GM10248 (cell line): ENCODE data around the gene CCT3.
"Not testable (repeated sequence)": the region's sequence is repeated elsewhere in the genome, so short reads cannot be mapped to it uniquely, and the experiment has no call there.

Experiments used
- CTCF ChIA-PET: fragments of 300-600 bp; sonication (Branson Sonifier 250); formaldehyde crosslinking; extraction: SDS; loops from one replicate; lab custom pipeline; 2021; ENCODE audit warnings: antibody characterized with exemption; lab: Yijun Ruan, JAX
- POLR2A ChIA-PET: fragments of 350-650 bp; sonication (Branson Sonifier 250); formaldehyde crosslinking; extraction: SDS; loops from one replicate; lab custom pipeline; 2020; ENCODE audit warnings: antibody characterized with exemption; lab: Yijun Ruan, JAX
- DNase-seq: peaks from one replicate; pipeline ENCODE4 v3.0.0; 2012; ENCODE audit errors: extremely low spot score
- CTCF ChIP-seq: IDR thresholded peaks from 2 replicates; pipeline ENCODE4 v1.5.1; 2012; ENCODE audit warnings: mild to moderate bottlenecking, low read depth; ENCODE audit errors: extremely low read depth, missing control alignments, control extremely low read depth

The CCT3 gene

GRCh38 chr1:156337888-156338179 is 258 bp downstream of the CCT3 start:
- CTCF ChIA-PET = interaction anchor here (0.9 to 2.6 kb wide), 6 partner anchors 12 to 247 kb away, joined by 3 to 11 read pairs (median 4); no protein-coding TSS in a partner anchor
- POLR2A ChIA-PET = no interaction called here
- no peak for DNase-seq
- TF ChIP-seq CTCF = no peak

DNA sequence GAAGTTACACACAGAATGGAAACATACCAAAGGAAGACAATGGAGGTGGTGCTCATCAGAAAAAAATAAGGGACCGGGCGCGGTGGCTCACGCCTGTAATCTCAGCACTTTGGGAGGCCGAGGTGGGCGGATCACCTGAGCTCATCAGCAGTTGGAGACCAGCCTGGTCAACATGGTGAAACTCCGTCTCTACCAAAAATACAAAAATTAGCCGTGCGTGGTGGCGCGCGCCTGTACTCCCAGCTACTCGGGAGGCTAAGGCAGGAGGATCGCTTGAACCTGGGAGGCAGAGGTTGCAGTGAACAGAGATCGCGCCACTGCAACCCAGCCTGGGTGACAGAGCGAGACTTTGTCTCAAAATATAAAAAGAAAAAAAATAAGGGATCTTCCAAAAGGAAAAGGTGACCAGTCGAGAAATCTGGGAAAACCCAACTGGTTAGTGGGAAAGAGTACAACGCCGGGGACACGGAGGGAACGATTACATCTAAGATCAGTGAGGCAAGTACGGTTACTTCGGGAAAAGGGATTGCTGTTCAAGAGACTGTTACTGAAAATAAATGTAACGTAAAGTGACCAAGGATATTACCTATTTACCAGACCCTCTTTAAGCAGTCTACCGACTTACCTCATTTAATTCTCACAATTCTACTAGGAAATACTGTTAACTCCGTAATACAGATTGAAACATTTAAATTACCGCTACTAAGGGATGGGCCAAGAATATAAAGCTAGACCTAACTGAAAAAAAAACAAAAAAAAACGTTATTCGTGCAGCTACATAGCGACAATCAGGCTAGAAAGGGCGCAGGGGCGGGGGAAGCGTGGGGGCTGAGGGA is 822 bp downstream of the CCT3 start:
- no peak for TF ChIP-seq CTCF
- no peak for DNase-seq
- ChIA-PET CTCF (interaction anchor here (0.9 to 2.6 kb wide), 7 partner anchors 11 to 247 kb away, joined by 3 to 11 read pairs (median 3); no protein-coding TSS in a partner anchor), POLR2A (interaction anchor here (0.6 kb wide), 1 partner anchor 112 kb away, joined by 12 read pairs; no protein-coding TSS in a partner anchor)

DNA sequence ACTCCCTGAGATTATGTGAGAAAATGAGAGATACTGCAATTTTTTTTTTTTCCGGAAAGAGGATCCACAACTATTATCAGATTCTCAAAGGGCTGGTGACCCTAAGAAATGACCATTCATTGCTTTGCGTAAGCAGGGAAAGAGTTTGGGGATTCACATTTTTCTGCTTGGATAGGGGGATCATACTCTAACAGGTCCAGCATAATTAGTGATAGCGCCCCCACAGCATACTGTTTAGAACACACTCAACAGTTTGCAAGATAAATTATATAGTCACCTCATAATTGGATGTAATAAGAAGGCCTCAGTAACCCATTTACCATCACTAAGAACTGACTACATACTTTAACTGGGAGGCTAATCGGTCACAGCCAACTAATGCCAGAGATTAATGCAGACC is 1.9 kb downstream of the CCT3 start:
- no peak for DNase-seq
- ChIA-PET CTCF (interaction anchor here (1.1 to 2.6 kb wide), 5 partner anchors 10 to 49 kb away, joined by 3 to 11 read pairs (median 4); no protein-coding TSS in a partner anchor), POLR2A (interaction anchor here (0.6 to 1.0 kb wide), 2 partner anchors 54 to 111 kb away, joined by 3 to 12 read pairs; partner anchors contain the start of gene SMG5)
- TF ChIP-seq CTCF = peak; percentile 5

- CTCF ChIA-PET = interaction anchor here (0.6 to 1.5 kb wide), 5 partner anchors 10 to 227 kb away, joined by 3 to 4 read pairs (median 4); no protein-coding TSS in a partner anchor
- POLR2A ChIA-PET = interaction anchor here (0.6 kb wide), 1 partner anchor 134 kb away, joined by 3 read pairs; no protein-coding TSS in a partner anchor
- not testable (repeated sequence) for DNase-seq
Observed at GRCh38 chr1:156323179-156323578, 14.9 kb downstream of the CCT3 start.

DNA sequence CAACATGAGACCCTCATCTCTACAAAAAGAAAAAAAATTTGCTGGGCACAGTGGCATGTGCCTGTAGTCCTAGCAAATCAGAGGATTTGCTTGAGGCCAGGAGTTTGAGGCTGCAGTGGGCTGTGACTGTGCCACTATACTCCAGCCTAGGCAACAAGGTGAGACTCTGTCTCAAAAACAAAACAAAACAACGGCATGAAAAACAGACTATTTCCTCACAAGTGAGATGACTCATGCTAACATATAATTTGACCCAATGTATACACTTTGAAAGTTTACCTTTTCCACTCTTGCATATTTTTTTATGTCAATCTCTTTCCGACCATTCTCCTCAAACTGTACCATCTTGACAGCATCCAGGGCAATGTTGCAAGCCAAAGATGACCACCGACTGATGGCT is 17.5 kb downstream of the CCT3 start:
- no peak for DNase-seq
- ChIA-PET CTCF (interaction anchor here (0.9 to 4.5 kb wide), 9 partner anchors 10 to 230 kb away, joined by 3 to 23 read pairs (median 6); partner anchors contain the start of genes CCT3 and TSACC), POLR2A (no interaction called here)
- TF ChIP-seq CTCF = no peak

DNA sequence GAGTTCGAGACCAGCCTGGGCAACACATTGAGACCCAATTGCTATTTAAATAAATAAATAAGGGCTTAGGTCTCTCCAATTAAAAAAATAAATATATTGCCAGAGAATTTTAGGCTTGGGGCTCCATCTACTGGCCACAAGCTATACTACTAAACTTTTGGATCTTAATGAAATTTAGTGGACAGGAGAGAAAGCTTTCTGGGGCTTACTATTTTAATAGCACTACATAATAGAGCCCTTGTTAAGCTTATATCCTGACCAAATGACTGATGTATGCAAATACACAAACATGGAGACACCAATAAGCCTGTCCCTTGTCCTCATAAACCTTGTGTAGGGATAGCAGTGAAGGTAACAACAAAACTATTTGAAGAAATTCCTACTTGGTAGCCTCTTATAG is 18.4 kb downstream of the CCT3 start:
- POLR2A ChIA-PET = interaction anchor here (0.6 kb wide), 1 partner anchor 43 kb away, joined by 3 read pairs; no protein-coding TSS in a partner anchor
- peak; percentile 35 for DNase-seq
- peak; percentile 35 for TF ChIP-seq CTCF
- CTCF ChIA-PET = interaction anchor here (0.7 to 4.5 kb wide), 31 partner anchors 9 to 253 kb away, joined by 3 to 26 read pairs (median 4); partner anchors contain the start of genes CCT3, PMF1, SEMA4A and SMG5

- DNase-seq = no peak
- ChIA-PET CTCF (interaction anchor here (0.6 to 4.5 kb wide), 7 partner anchors 10 to 227 kb away, joined by 3 to 23 read pairs (median 4); partner anchors contain the start of genes SMG5 and TMEM79), POLR2A (no interaction called here)
- no peak for TF ChIP-seq CTCF
Observed at GRCh38 chr1:156316909-156317308, 21.2 kb downstream of the CCT3 start.
